Adrenal gland (tissue), 12 donors: Measurements from ENCODE around the gene CNTNAP2. TPM values are rescaled to one million over a fixed set of nuclear protein-coding genes. Genes with fewer than 3 reads are reported as not detected.

Source experiments
- DNase-seq, 7 donors: peaks; one replicate each; pipeline ENCODE4 v3.0.0-alpha.2; 2019 to 2020
- H3K27ac ChIP-seq, 5 donors: fragments of 200-600 bp; sonication (generic) in 4 of 5; 1 replicate in 3 of 5; 2 replicates in 2 of 5; pipeline versions ENCODE4 v1.5.1 to v1.8.0; 2016 to 2020; ENCODE audit warnings: mild to moderate bottlenecking in 1 of 5
- H3K27me3 ChIP-seq: fragments of 200-600 bp; 2 replicates; pipeline ENCODE4 v1.8.0; 2021
- H3K36me3 ChIP-seq, 2 donors: fragments of 200-600 bp; replicated peaks in 1 of 2; 1 replicate in 1 of 2; 2 replicates in 1 of 2; pipeline versions ENCODE4 v1.5.1 to v1.8.0; 2018 to 2022
- H3K4me1 ChIP-seq, 2 donors: fragments of 200-600 bp; replicated peaks in 1 of 2; 1 replicate in 1 of 2; 2 replicates in 1 of 2; pipeline versions ENCODE4 v1.5.1 to v1.8.0; 2018 to 2021
- H3K4me3 ChIP-seq, 4 donors: fragments of 200-600 bp; sonication (generic) in 3 of 4; one replicate each; pipeline ENCODE4 v1.5.1; 2016 to 2018
- H3K9me3 ChIP-seq, 3 donors: fragments of 200-600 bp; sonication (generic) in 1 of 3; replicated peaks in 1 of 3; 1 replicate in 2 of 3; 2 replicates in 1 of 3; pipeline versions ENCODE4 v1.5.1 to v1.8.0; 2016 to 2021
- POLR2A ChIP-seq, 2 donors: fragments of 450-650 bp; IDR thresholded peaks; one replicate each; pipeline ENCODE4 v1.6.1; 2017; ENCODE audit warnings: antibody characterized with exemption in 2 of 2, mild to moderate bottlenecking in 2 of 2, moderate library complexity in 1 of 2
- WGBS, 4 donors: extraction: QIAGEN DNeasy Blood & Tissue Kit in 2 of 4; methylation state at CpG; one replicate each; pipeline versions ENCODE4 v1.1.5 to v1.1.7; 2013 to 2017; 5-methylcytosine and 5-hydroxymethylcytosine counted together
- intact Hi-C, 2 donors: fragments of 100-400 bp; cut with DNase I; formaldehyde crosslinking; loops; one replicate each; pipeline versions ENCODE4 v1.14.1 to v1.15.0; 2022 to 2023
- polyA plus RNA-seq, 3 donors: library from polyadenylated mRNA; stranded (reverse); fragments of 200-250 nt in 2 of 3; fragments of 350-450 nt in 1 of 3; fragmentation: Illumina TruSeq in 1 of 3; extraction: RNeasy Lipid Tissue Mini Kit (QIAGEN cat#74804) in 1 of 3; gene quantifications; one replicate each; pipeline ENCODE4 v1.2.3, GENCODE V29; 2013 to 2014
- total RNA-seq, 9 donors: library from RNA; depleted of rRNA in 4 of 9; stranded (reverse); fragments of >200 nt in 4 of 9; fragments of 120-200 nt in 1 of 9; fragmentation: NEBNext Ultra II Directional in 1 of 9; extraction: Animal tissue kit (Norgen Biotek cat#: 25700) in 1 of 9; gene quantifications; one replicate each; pipeline versions ENCODE4 v1.1.0 to v1.2.4, GENCODE V29; 2013 to 2023
- TF ChIP-seq, protein P1 (sequence below), 6 experiments: fragments of 450-650 bp in 4 of 6; fragments of 200-600 bp in 2 of 6; sonication (generic) in 1 of 6; IDR thresholded peaks; 1 replicate in 5 of 6; 2 replicates in 1 of 6; pipeline versions ENCODE4 v1.5.1 to v1.8.0; 2016 to 2021; ENCODE audit warnings: antibody characterized with exemption in 6 of 6, mild to moderate bottlenecking in 2 of 6, moderate library complexity in 1 of 6
- donor health status: healthy with polysubstance abuse.
- donor health status: Bipolar disorder and iron deficiency.
- donor health status: DM: yes; HTN: yes; CAD: no.
- donor health status: DM: no; HTN: no; CAD: no.
- donor health status: DM: no; HTN: no; CAD: no.
- donor health status: DM: yes; HTN: yes; CAD: no.

Gene CNTNAP2
- total and polyA plus RNA-seq, 12 donors, result 0.14 to 6.3 (median 1.8) TPM; not detected in 2

DNA sequence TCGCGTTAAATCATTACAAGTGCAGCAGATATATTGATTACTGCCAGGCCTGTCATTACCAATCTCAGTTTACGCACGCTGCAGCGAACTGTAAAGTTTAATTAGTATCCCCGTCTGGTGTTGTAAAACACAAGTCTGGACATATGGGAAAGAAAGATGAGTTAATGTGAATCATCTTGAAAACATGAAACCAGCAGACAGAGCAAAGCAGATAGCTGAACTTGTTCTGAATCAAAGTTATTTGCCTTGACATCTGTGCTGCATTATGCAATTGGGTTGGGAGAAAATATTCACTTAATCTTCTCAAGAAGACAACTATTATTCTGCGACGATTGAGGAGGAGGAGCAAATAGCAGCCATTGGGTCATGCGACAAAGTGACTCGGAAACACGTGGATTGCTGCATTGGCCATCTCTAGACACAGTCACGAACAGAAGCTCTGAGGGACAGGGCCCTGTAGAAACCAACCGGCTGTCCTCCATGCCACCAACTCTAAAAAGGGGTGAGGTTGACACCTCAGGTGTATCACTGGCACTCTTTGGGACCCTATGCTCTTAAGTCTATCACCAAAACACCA lies 2317.7 kb downstream of the CNTNAP2 start:
- intact Hi-C loops, result no loop called here
- no peak for DNase-seq
- Histone ChIP-seq H3K4me3 (no peak overlapping the region), H3K27ac (no peak overlapping the region), H3K36me3 (no peaks in the 10 kb centered on the region), H3K9me3 (no peaks in the 10 kb centered on the region), H3K4me1 (no peaks in the 10 kb centered on the region), H3K27me3 (no peaks in the 10 kb centered on the region)
- TF ChIP-seq, protein P1, sequence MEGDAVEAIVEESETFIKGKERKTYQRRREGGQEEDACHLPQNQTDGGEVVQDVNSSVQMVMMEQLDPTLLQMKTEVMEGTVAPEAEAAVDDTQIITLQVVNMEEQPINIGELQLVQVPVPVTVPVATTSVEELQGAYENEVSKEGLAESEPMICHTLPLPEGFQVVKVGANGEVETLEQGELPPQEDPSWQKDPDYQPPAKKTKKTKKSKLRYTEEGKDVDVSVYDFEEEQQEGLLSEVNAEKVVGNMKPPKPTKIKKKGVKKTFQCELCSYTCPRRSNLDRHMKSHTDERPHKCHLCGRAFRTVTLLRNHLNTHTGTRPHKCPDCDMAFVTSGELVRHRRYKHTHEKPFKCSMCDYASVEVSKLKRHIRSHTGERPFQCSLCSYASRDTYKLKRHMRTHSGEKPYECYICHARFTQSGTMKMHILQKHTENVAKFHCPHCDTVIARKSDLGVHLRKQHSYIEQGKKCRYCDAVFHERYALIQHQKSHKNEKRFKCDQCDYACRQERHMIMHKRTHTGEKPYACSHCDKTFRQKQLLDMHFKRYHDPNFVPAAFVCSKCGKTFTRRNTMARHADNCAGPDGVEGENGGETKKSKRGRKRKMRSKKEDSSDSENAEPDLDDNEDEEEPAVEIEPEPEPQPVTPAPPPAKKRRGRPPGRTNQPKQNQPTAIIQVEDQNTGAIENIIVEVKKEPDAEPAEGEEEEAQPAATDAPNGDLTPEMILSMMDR (IDR thresholded peaks at IDR 0.05), result no peak
- no peak for TF ChIP-seq POLR2A (IDR thresholded peaks at IDR 0.05)
- WGBS, 4 donors, result 78 to 80% (median 79%) methylated on average over 13 of the region's 13 CpGs

DNA sequence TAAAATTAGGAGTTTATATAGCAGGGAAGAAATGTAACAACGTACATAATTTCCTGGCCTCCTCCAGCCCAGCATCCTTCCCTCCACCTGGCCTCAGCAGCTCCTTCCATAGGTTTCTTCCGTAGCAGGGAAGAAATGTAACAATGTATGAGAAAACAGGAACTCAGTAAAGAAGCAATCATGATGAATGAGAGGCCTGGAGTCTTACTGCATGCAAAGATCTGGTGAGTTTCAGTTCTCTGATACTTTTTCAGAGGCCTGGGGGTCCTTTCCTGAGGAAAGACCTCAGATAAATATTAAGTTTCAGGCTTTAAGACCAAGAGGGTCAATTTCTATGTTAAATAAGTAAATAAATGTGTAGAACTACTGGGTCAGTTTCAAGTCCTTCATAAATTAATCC lies 2318.3 kb downstream of the CNTNAP2 start:
- intact Hi-C loops, result no loop called here
- no peak for TF ChIP-seq POLR2A (IDR thresholded peaks at IDR 0.05)
- TF ChIP-seq, protein P1 (IDR thresholded peaks at IDR 0.05), result no peak
- no peak overlapping the region for H3K4me3 ChIP-seq
- H3K27ac ChIP-seq, result no peak overlapping the region
- no peak for DNase-seq
- no peaks in the 10 kb centered on the region for H3K4me1 ChIP-seq
- H3K27me3 ChIP-seq, result no peaks in the 10 kb centered on the region
- WGBS, 4 donors, result 49 to 74% (median 62%) methylated on average over 2 of the region's 2 CpGs
- H3K9me3 ChIP-seq, result no peaks in the 10 kb centered on the region
- no peaks in the 10 kb centered on the region for H3K36me3 ChIP-seq

DNA sequence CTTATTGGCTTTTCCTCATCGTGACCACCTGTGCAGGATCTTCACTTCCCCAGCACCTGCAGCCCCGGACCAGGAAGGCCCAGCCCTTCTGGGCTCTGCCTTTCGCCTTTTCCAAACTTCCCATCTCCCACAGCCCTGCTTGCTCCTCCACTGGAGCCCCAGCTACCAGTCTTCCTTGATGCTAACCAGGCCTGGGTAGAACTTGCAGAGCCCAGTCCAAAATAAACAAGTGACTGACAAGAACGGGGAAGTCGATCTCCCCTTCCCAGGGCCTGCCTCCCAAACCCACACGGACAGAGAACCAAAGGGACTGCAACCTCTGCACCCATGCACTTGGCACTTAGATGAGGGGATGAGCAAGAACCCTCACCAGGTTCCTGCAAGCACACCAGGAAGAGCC lies 2319.1 kb downstream of the CNTNAP2 start:
- Histone ChIP-seq H3K4me1 (no peaks in the 10 kb centered on the region), H3K9me3 (no peaks in the 10 kb centered on the region), H3K36me3 (no peaks in the 10 kb centered on the region), H3K27me3 (no peaks in the 10 kb centered on the region), H3K4me3 (no peak overlapping the region), H3K27ac (no peak overlapping the region)
- intact Hi-C loops, result no loop called here
- no peak for DNase-seq
- 44 to 85% (median 54%) methylated on average over 3 to 6 of the region's 6 CpGs for WGBS, 4 donors
- TF ChIP-seq, protein P1 (IDR thresholded peaks at IDR 0.05), result no peak
- TF ChIP-seq POLR2A (IDR thresholded peaks at IDR 0.05), result no peak

DNA sequence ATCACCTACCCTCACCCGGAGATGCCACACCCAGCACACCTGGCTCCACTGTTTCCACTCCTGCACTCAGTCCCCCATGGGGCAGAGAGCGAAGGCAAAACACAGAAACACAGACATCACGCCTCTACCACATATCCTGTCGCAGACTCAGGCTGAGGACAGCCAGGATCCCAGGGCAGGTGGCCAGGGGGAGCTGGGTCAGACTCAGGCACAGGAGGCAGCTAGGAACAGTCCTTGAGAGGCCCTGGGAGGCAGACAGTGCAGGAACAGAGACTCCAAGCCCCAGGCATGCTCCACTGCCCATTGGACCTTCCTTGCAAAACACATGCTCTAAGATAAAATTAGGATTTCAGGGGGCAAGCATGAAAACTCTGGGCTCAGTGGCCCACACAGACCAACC lies 2319.5 kb downstream of the CNTNAP2 start:
- H3K4me3 ChIP-seq, result no peak overlapping the region
- no peaks in the 10 kb centered on the region for H3K27me3 ChIP-seq
- WGBS, 4 donors, result 77 to 86% (median 84%) methylated on average over 4 of the region's 4 CpGs; no CpG with 5 or more reads in 1 of the 4 donors
- H3K4me1 ChIP-seq, result no peaks in the 10 kb centered on the region
- DNase-seq, result no peak
- H3K27ac ChIP-seq, result no peak overlapping the region
- intact Hi-C loops, result no loop called here
- no peaks in the 10 kb centered on the region for H3K9me3 ChIP-seq
- TF ChIP-seq, protein P1 (IDR thresholded peaks at IDR 0.05), result no peak
- no peak for TF ChIP-seq POLR2A (IDR thresholded peaks at IDR 0.05)
- no peaks in the 10 kb centered on the region for H3K36me3 ChIP-seq
